ENCODE results near the gene TMTC4. TPM values are rescaled to one million over a fixed set of nuclear protein-coding genes. Genes with fewer than 3 reads are reported as not detected.

TMTC4 gene
- 20.6 and 21.0 TPM in 2 replicates for total RNA-seq
- long read RNA-seq, transcript TMTC4-203 (18 exons, 3,483 nt) = minor isoform, 20 of 101 reads
- long read RNA-seq, transcript TMTC4-202 (19 exons, 3,602 nt) = major isoform, 39 of 101 reads
- long read RNA-seq, partial matches to known transcripts = 21 of 101 reads
- long read RNA-seq, other reads (novel, unspliced or antisense) = 21 of 101 reads

GRCh38 chr13:100674572-100674871 lies at the start of gene TMTC4:
Gene TMTC4, minus strand, starts transcription at chr13:100674795. Its CDS starts 4,433 bp downstream, at chr13:100670362.
- Mint-ChIP-seq H3K4me1 (ENCODE audit: unreplicated experiment) (peaks cover 27% of the 10 kb centered on the region), H3K27ac (ENCODE audit: unreplicated experiment) (peak within 1 kb of the TSS; percentile 84), H3K9me3 (ENCODE audit: unreplicated experiment) (no peaks in the 10 kb centered on the region), H3K36me3 (ENCODE audit: unreplicated experiment) (no peaks in the 10 kb centered on the region), H3K4me3 (ENCODE audit: unreplicated experiment) (peak within 1 kb of the TSS; percentile 90), H3K27me3 (ENCODE audit: unreplicated experiment) (no peaks in the 10 kb centered on the region)
- DNase-seq (ENCODE audit: extremely low spot score, unreplicated experiment) = peak; percentile 88
- TF ChIP-seq, protein P1, sequence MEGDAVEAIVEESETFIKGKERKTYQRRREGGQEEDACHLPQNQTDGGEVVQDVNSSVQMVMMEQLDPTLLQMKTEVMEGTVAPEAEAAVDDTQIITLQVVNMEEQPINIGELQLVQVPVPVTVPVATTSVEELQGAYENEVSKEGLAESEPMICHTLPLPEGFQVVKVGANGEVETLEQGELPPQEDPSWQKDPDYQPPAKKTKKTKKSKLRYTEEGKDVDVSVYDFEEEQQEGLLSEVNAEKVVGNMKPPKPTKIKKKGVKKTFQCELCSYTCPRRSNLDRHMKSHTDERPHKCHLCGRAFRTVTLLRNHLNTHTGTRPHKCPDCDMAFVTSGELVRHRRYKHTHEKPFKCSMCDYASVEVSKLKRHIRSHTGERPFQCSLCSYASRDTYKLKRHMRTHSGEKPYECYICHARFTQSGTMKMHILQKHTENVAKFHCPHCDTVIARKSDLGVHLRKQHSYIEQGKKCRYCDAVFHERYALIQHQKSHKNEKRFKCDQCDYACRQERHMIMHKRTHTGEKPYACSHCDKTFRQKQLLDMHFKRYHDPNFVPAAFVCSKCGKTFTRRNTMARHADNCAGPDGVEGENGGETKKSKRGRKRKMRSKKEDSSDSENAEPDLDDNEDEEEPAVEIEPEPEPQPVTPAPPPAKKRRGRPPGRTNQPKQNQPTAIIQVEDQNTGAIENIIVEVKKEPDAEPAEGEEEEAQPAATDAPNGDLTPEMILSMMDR (IDR thresholded peaks at IDR 0.05) = no peak

GRCh38 chr13:100722517-100722916 lies 47.9 kb upstream of the TMTC4 start:
- H3K27me3 Mint-ChIP-seq (ENCODE audit: unreplicated experiment) = no peaks in the 10 kb centered on the region
- peaks cover 2% of the 10 kb centered on the region for H3K4me1 Mint-ChIP-seq (ENCODE audit: unreplicated experiment)
- DNase-seq (ENCODE audit: extremely low spot score, unreplicated experiment) = no peak
- TF ChIP-seq, protein P1 (IDR thresholded peaks at IDR 0.05) = no peak
- H3K4me3 Mint-ChIP-seq (ENCODE audit: unreplicated experiment) = no peak overlapping the region
- no peaks in the 10 kb centered on the region for H3K36me3 Mint-ChIP-seq (ENCODE audit: unreplicated experiment)
- H3K9me3 Mint-ChIP-seq (ENCODE audit: unreplicated experiment) = no peaks in the 10 kb centered on the region
- H3K27ac Mint-ChIP-seq (ENCODE audit: unreplicated experiment) = no peak overlapping the region

GRCh38 chr13:100721885-100722512 lies 47.4 kb upstream of the TMTC4 start:
- Mint-ChIP-seq H3K9me3 (ENCODE audit: unreplicated experiment) (no peaks in the 10 kb centered on the region), H3K4me3 (ENCODE audit: unreplicated experiment) (no peak overlapping the region), H3K4me1 (ENCODE audit: unreplicated experiment) (peaks cover 2% of the 10 kb centered on the region), H3K36me3 (ENCODE audit: unreplicated experiment) (no peaks in the 10 kb centered on the region), H3K27me3 (ENCODE audit: unreplicated experiment) (no peaks in the 10 kb centered on the region), H3K27ac (ENCODE audit: unreplicated experiment) (no peak overlapping the region)
- TF ChIP-seq, protein P1 (IDR thresholded peaks at IDR 0.05) = peak; percentile 82
- DNase-seq (ENCODE audit: extremely low spot score, unreplicated experiment) = no peak

DNA sequence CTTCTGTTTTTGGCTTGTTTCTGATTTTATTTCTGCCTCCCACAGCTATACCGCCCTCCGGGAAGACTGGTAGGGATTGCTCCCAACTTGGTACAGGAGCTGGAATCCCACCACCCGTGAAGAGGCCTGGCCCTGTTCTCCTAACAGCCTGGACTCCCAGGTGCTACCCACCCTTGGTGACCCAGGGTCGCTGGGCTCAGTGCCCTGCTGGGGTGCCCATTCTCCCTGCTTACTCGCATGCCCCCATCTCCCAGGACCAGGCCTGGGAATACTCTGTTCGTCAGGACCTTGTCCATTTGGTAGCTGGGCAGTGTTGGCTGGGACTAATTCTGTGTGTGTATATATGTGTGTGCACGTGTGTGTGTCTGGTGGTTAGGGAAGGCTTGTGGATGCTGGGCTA lies 41.0 kb upstream of the TMTC4 start:
- DNase-seq (ENCODE audit: extremely low spot score, unreplicated experiment) = no peak
- TF ChIP-seq, protein P1 (IDR thresholded peaks at IDR 0.05) = no peak
- Mint-ChIP-seq H3K27me3 (ENCODE audit: unreplicated experiment) (no peaks in the 10 kb centered on the region), H3K9me3 (ENCODE audit: unreplicated experiment) (no peaks in the 10 kb centered on the region), H3K4me3 (ENCODE audit: unreplicated experiment) (no peak overlapping the region), H3K36me3 (ENCODE audit: unreplicated experiment) (no peaks in the 10 kb centered on the region), H3K4me1 (ENCODE audit: unreplicated experiment) (peaks cover 2% of the 10 kb centered on the region), H3K27ac (ENCODE audit: unreplicated experiment) (no peak overlapping the region)

DNA sequence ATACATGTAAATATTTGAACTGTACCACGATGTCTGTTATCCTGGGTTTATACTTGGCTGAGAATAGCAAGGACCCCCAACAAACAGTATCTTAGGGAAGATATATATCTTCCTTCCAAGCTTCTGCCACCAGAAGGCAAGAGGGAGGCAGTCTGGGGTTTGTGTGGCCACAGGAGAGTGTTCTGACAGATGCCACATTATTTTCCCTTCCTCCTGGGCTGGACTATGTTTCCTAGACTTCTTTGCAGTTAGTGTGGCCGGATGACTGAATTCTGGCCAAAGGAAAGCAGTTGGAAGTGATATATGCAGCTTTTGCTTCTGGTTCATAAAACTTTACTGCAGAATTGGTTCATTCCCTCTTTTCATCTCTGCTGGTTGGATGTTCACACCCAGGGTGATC lies 39.9 kb upstream of the TMTC4 start:
- H3K36me3 Mint-ChIP-seq (ENCODE audit: unreplicated experiment) = no peaks in the 10 kb centered on the region
- TF ChIP-seq, protein P1 (IDR thresholded peaks at IDR 0.05) = no peak
- H3K4me1 Mint-ChIP-seq (ENCODE audit: unreplicated experiment) = peaks cover 2% of the 10 kb centered on the region
- no peaks in the 10 kb centered on the region for H3K9me3 Mint-ChIP-seq (ENCODE audit: unreplicated experiment)
- DNase-seq (ENCODE audit: extremely low spot score, unreplicated experiment) = no peak
- H3K27me3 Mint-ChIP-seq (ENCODE audit: unreplicated experiment) = no peaks in the 10 kb centered on the region
- H3K4me3 Mint-ChIP-seq (ENCODE audit: unreplicated experiment) = no peak overlapping the region
- no peak overlapping the region for H3K27ac Mint-ChIP-seq (ENCODE audit: unreplicated experiment)
